ENCODE results near the gene LFNG.

DNA sequence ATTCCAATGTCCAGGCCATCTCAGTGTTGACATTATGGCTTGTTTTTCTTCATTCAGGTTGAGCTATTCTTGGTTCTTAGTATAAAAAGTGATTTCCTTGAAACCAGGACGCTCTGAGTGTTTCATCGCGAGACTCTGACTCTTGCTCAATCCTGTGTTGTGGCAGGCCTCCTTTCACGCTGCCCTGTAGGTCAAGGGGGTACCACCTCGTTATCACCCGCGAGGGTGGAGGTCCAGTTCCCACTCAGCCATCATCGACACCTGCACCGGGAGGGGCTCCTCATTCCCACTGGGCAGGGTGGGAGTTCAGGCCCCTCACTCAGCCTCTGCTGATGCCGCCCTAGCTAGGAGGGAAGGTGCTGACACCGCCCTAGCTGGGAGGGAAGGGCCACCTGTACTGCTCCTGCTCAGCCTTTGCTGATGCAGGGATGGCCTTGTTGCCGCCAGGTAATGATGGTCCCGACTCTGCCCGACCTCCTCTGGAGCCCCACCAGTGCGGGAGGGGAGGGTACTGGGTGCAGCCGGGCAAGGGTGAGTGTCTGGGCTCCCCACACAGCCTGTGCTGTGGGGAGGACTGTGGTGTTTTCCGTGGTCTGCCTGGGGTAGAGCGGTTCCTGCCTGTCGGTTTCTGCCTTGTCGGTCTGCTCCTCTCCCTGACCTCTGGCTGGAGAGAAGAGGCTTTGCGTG, 55.6 kb downstream of the LFNG start:
- TF ChIP-seq, protein P1, sequence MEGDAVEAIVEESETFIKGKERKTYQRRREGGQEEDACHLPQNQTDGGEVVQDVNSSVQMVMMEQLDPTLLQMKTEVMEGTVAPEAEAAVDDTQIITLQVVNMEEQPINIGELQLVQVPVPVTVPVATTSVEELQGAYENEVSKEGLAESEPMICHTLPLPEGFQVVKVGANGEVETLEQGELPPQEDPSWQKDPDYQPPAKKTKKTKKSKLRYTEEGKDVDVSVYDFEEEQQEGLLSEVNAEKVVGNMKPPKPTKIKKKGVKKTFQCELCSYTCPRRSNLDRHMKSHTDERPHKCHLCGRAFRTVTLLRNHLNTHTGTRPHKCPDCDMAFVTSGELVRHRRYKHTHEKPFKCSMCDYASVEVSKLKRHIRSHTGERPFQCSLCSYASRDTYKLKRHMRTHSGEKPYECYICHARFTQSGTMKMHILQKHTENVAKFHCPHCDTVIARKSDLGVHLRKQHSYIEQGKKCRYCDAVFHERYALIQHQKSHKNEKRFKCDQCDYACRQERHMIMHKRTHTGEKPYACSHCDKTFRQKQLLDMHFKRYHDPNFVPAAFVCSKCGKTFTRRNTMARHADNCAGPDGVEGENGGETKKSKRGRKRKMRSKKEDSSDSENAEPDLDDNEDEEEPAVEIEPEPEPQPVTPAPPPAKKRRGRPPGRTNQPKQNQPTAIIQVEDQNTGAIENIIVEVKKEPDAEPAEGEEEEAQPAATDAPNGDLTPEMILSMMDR (IDR thresholded peaks at IDR 0.05), result no peak
- no peak for TF ChIP-seq POLR2A (IDR thresholded peaks at IDR 0.05)
